IMR-90 (cell line): ENCODE data around the gene SASS6. TPM values are rescaled to one million over a fixed set of nuclear protein-coding genes. Genes with fewer than 3 reads are reported as not detected.

Experiments used
- ATAC-seq: fragments of 200-7000 bp; cut with Tn5 transposase; 2 replicates; pipeline ENCODE4 v1.9.1; 2020; ENCODE audit warnings: low read depth, mild to moderate bottlenecking, moderate library complexity
- BruUV-seq: library from RNA; stranded (reverse); fragments of 400-500 nt; replicated peaks from 2 replicates; lab custom pipeline; 2021; lab: Mats Ljungman, UMichigan
- CTCF ChIA-PET: fragments of 300-600 bp; formaldehyde crosslinking; extraction: SDS; loops from one replicate; lab custom pipeline; 2021; ENCODE audit warnings: antibody characterized with exemption; lab: Yijun Ruan, JAX
- POLR2A ChIA-PET: fragments of 300-600 bp; sonication (Branson Sonifier 250); formaldehyde crosslinking; loops from one replicate; lab custom pipeline; 2022; ENCODE audit warnings: antibody characterized with exemption; ENCODE audit not compliant: unreplicated experiment; lab: Charles Lee
- DNase-seq: peaks from one replicate; pipeline ENCODE4 v3.0.0; 2013
- H2AFZ ChIP-seq: replicated peaks from 2 replicates; pipeline ENCODE3; 2013; ENCODE audit warnings: low read length, mild to moderate bottlenecking; ENCODE audit not compliant: poor library complexity
- H2AK5ac ChIP-seq: 2 replicates; pipeline ENCODE4 v1.6.1; 2013; ENCODE audit warnings: low read depth, low read length, inconsistent platforms
- H2AK9ac ChIP-seq: replicated peaks from 2 replicates; pipeline ENCODE3; 2013; ENCODE audit warnings: mild to moderate bottlenecking, low read depth, low read length, moderate library complexity; ENCODE audit not compliant: poor library complexity
- H2BK120ac ChIP-seq: 2 replicates; pipeline ENCODE4 v1.6.1; 2013; ENCODE audit warnings: low read depth, low read length, inconsistent platforms
- H2BK15ac ChIP-seq: 3 replicates; pipeline ENCODE4 v1.6.1; 2013; ENCODE audit warnings: low read depth, low read length, inconsistent platforms
- H2BK20ac ChIP-seq: 2 replicates; pipeline ENCODE4 v1.6.1; 2013; ENCODE audit warnings: low read depth, mild to moderate bottlenecking, inconsistent platforms, low read length, moderate library complexity
- H2BK5ac ChIP-seq: 2 replicates; pipeline ENCODE4 v1.6.1; 2013; ENCODE audit warnings: mild to moderate bottlenecking, low read depth, low read length, inconsistent platforms; ENCODE audit not compliant: poor library complexity, severe bottlenecking
- H3K14ac ChIP-seq: replicated peaks from 2 replicates; pipeline ENCODE4 v1.6.1; 2013; ENCODE audit warnings: low read depth, low read length, inconsistent platforms
- H3K18ac ChIP-seq: 2 replicates; pipeline ENCODE4 v1.6.1; 2013; ENCODE audit warnings: low read depth, low read length, control low read depth
- H3K23ac ChIP-seq: 2 replicates; pipeline ENCODE4 v1.6.1; 2013; ENCODE audit warnings: low read depth, low read length, inconsistent platforms
- H3K27ac ChIP-seq: 2 replicates; pipeline ENCODE4 v1.5.1; 2013; ENCODE audit warnings: mild to moderate bottlenecking, control low read depth, low read length; ENCODE audit not compliant: insufficient read depth
- H3K27me3 ChIP-seq: 2 replicates; pipeline ENCODE4 v1.6.1; 2013; ENCODE audit warnings: low read length; ENCODE audit not compliant: control insufficient read depth, insufficient read depth
- H3K36me3 ChIP-seq: 2 replicates; pipeline ENCODE4 v1.6.1; 2013; ENCODE audit warnings: low read length, mixed read lengths; ENCODE audit not compliant: control insufficient read depth, insufficient read depth
- H3K4ac ChIP-seq: 2 replicates; pipeline ENCODE4 v1.6.1; 2013; ENCODE audit warnings: low read depth, low read length, inconsistent platforms
- H3K4me1 ChIP-seq: 2 replicates; pipeline ENCODE4 v1.6.1; 2013; ENCODE audit warnings: low read length, mixed read lengths; ENCODE audit not compliant: control insufficient read depth, insufficient read depth
- H3K4me2 ChIP-seq: 2 replicates; pipeline ENCODE4 v1.6.1; 2013; ENCODE audit warnings: low read depth, mild to moderate bottlenecking, control low read depth, low read length, moderate library complexity
- H3K4me3 ChIP-seq: 2 replicates; pipeline ENCODE4 v1.5.1; 2013; ENCODE audit warnings: low read depth, mild to moderate bottlenecking, control low read depth, low read length, moderate library complexity; ENCODE audit not compliant: insufficient read depth
- H3K56ac ChIP-seq: 2 replicates; pipeline ENCODE4 v1.6.1; 2013; ENCODE audit warnings: low read length, inconsistent platforms; ENCODE audit not compliant: insufficient read depth; ENCODE audit errors: extremely low read depth
- H3K79me1 ChIP-seq, 2 experiments: 2 replicates each; pipeline ENCODE4 v1.6.1; 2013; ENCODE audit warnings: low read length in 2 of 2, inconsistent platforms in 1 of 2, low read depth in 1 of 2
- H3K9ac ChIP-seq: 2 replicates; pipeline ENCODE4 v1.6.1; 2013; ENCODE audit warnings: low read depth, low read length, control low read depth
- H3K9me1 ChIP-seq: 2 replicates; pipeline ENCODE4 v1.6.1; 2013; ENCODE audit warnings: low read length, inconsistent platforms; ENCODE audit not compliant: insufficient read depth
- H3K9me3 ChIP-seq: 2 replicates; pipeline ENCODE4 v1.6.1; 2013; ENCODE audit warnings: low read length; ENCODE audit not compliant: control insufficient read depth, insufficient read depth
- H4K20me1 ChIP-seq: 2 replicates; pipeline ENCODE4 v1.6.1; 2013; ENCODE audit warnings: low read length, inconsistent platforms; ENCODE audit not compliant: insufficient read depth
- H4K5ac ChIP-seq: 2 replicates; pipeline ENCODE4 v1.6.1; 2013; ENCODE audit warnings: mild to moderate bottlenecking, low read depth, low read length, control low read depth
- H4K8ac ChIP-seq, 2 experiments: 2 replicates each; pipeline ENCODE4 v1.6.1; 2013; ENCODE audit warnings: low read depth in 2 of 2, low read length in 2 of 2, control low read depth in 1 of 2, inconsistent platforms in 1 of 2
- H4K91ac ChIP-seq: 2 replicates; pipeline ENCODE4 v1.6.1; 2013; ENCODE audit warnings: low read depth, low read length, inconsistent platforms; ENCODE audit not compliant: insufficient read depth
- BHLHE40 ChIP-seq: fragments of 150-350 bp; IDR thresholded peaks from 2 replicates; pipeline ENCODE4 v1.6.1; 2016; ENCODE audit warnings: mild to moderate bottlenecking, low read depth, low read length
- CEBPB ChIP-seq: IDR thresholded peaks from 2 replicates; pipeline ENCODE4 v1.6.1; 2012; ENCODE audit warnings: low read depth, low read length, improper control_type of control experiment
- CHD1 ChIP-seq: IDR thresholded peaks from 2 replicates; pipeline ENCODE4 v1.6.1; 2012; ENCODE audit warnings: low read depth, low read length, improper control_type of control experiment
- CTCF ChIP-seq: conservative IDR thresholded peaks from 2 replicates; pipeline ENCODE4 v1.5.1; 2012; ENCODE audit warnings: mild to moderate bottlenecking, low read depth, low read length, improper control_type of control experiment
- ELK1 ChIP-seq: fragments of 150-350 bp; IDR thresholded peaks from 2 replicates; pipeline ENCODE4 v1.6.1; 2016; ENCODE audit warnings: low read depth, mild to moderate bottlenecking, low read length, moderate library complexity, borderline replicate concordance
- FOS ChIP-seq: fragments of 150-350 bp; IDR thresholded peaks from 2 replicates; pipeline ENCODE4 v1.6.1; 2016; ENCODE audit warnings: low read depth, low read length
- MAFK ChIP-seq: IDR thresholded peaks from 2 replicates; pipeline ENCODE4 v1.6.1; 2012; ENCODE audit warnings: low read depth, low read length, improper control_type of control experiment
- MAZ ChIP-seq: IDR thresholded peaks from 2 replicates; pipeline ENCODE4 v1.6.1; 2012; ENCODE audit warnings: low read depth, mild to moderate bottlenecking, low read length, improper control_type of control experiment, moderate library complexity, borderline replicate concordance
- MXI1 ChIP-seq: IDR thresholded peaks from 2 replicates; pipeline ENCODE4 v1.6.1; 2012; ENCODE audit warnings: low read depth, mild to moderate bottlenecking, low read length, moderate library complexity, borderline replicate concordance
- NFE2L2 ChIP-seq: fragments of 150-350 bp; IDR thresholded peaks from 2 replicates; pipeline ENCODE4 v1.6.1; 2016; ENCODE audit warnings: low read depth, mild to moderate bottlenecking, low read length
- POLR2A ChIP-seq: IDR thresholded peaks from 2 replicates; pipeline ENCODE4 v1.6.1; 2012; ENCODE audit warnings: mild to moderate bottlenecking, low read depth, low read length
- RAD21 ChIP-seq: IDR thresholded peaks from 2 replicates; pipeline ENCODE4 v1.6.1; 2012; ENCODE audit warnings: low read length, improper control_type of control experiment
- RCOR1 ChIP-seq: IDR thresholded peaks from 2 replicates; pipeline ENCODE4 v1.6.1; 2012; ENCODE audit warnings: mild to moderate bottlenecking, low read length, improper control_type of control experiment; ENCODE audit not compliant: insufficient replicate concordance
- RFX5 ChIP-seq: IDR thresholded peaks from 2 replicates; pipeline ENCODE4 v1.8.0; 2012; ENCODE audit warnings: low read depth, mild to moderate bottlenecking, low read length, moderate library complexity
- SMC3 ChIP-seq: fragments of 150-350 bp; IDR thresholded peaks from 2 replicates; pipeline ENCODE4 v1.6.1; 2016; ENCODE audit warnings: low read depth, mild to moderate bottlenecking, antibody characterized with exemption, low read length, moderate library complexity
- USF2 ChIP-seq: fragments of 150-350 bp; IDR thresholded peaks from 2 replicates; pipeline ENCODE4 v1.6.1; 2017; ENCODE audit warnings: mild to moderate bottlenecking, antibody characterized with exemption, low read length, low read depth
- dilution Hi-C: fragments of 300-500 bp; cut with HindIII; formaldehyde crosslinking; loops from one replicate; pipeline ENCODE4 v1.14.3; 2018; ENCODE audit warnings: low sequenced_read_pairs; ENCODE audit not compliant: unreplicated experiment
- in situ Hi-C: fragments of 300-500 bp; cut with MboI; formaldehyde crosslinking; loops from 3 replicates; pipeline ENCODE4 v1.14.3; 2019; ENCODE audit warnings: low sequenced_read_pairs, inconsistent platforms, mixed read lengths
- intact Hi-C: fragments of 100-400 bp; cut with micrococcal nuclease; formaldehyde crosslinking; loops from 2 replicates; pipeline ENCODE4 v1.10.0; 2022
- polyA plus RNA-seq, 3 experiments: library from polyadenylated mRNA; depleted of rRNA; stranded (reverse); fragments of >200 nt; gene quantifications; 2 replicates each; pipeline ENCODE4 v1.2.3, GENCODE V29; 2012; ENCODE audit warnings: low replicate concordance in 1 of 3
- total RNA-seq: library from RNA; depleted of rRNA; stranded (reverse); fragments of >200 nt; gene quantifications from 2 replicates; pipeline ENCODE4 v1.2.3, GENCODE V29; 2012

SASS6 gene
- total and polyA plus RNA-seq, 2 of the 4 experiments (the other 2 are of a cell fraction) = 1.1 to 2.7 TPM

GRCh38 chr1:100162881-100163280 lies 30.2 kb upstream of the SASS6 start:
- intact Hi-C loops = no loop called here
- no peak for ATAC-seq

More at GRCh38 chr1:100162881-100163280, 30.2 kb upstream of the SASS6 start:
- H4K8ac ChIP-seq = no peak overlapping the region
- no peak for TF ChIP-seq SMC3
- TF ChIP-seq BHLHE40 = no peak
- TF ChIP-seq FOS = no peak
- no peak for TF ChIP-seq MAFK
- no peak for TF ChIP-seq MXI1
- TF ChIP-seq CTCF = no peak
- no peak for TF ChIP-seq POLR2A
- TF ChIP-seq CEBPB = no peak
- no peak for TF ChIP-seq CHD1
- no peak for TF ChIP-seq RAD21
- TF ChIP-seq USF2 = no peak
- TF ChIP-seq RFX5 = no peak
- no peak for TF ChIP-seq RCOR1
- no peak for TF ChIP-seq ELK1
- no peak for TF ChIP-seq MAZ
- TF ChIP-seq NFE2L2 = no peak
- no peak overlapping the region for H2BK20ac ChIP-seq
- H2BK5ac ChIP-seq = no peak overlapping the region
- H3K9me1 ChIP-seq = no peaks in the 10 kb centered on the region
- no peak overlapping the region for H2BK15ac ChIP-seq
- H3K4me2 ChIP-seq = no peak overlapping the region
- no peak overlapping the region for H3K27ac ChIP-seq
- H3K14ac ChIP-seq = no peak overlapping the region
- no peak overlapping the region for H3K4me3 ChIP-seq
- H3K18ac ChIP-seq = no peak overlapping the region
- no peak overlapping the region for H2BK120ac ChIP-seq
- no peak overlapping the region for H2AK9ac ChIP-seq
- no peak overlapping the region for H2AK5ac ChIP-seq
- H4K20me1 ChIP-seq = no peaks in the 10 kb centered on the region
- no peak overlapping the region for H3K23ac ChIP-seq
- no peaks in the 10 kb centered on the region for H3K9me3 ChIP-seq
- H4K5ac ChIP-seq = no peak overlapping the region
- no peak overlapping the region for H3K9ac ChIP-seq
- BruUV-seq = no TSS peak
- POLR2A ChIA-PET = no interaction called here
- H3K79me1 ChIP-seq = no peaks in the 10 kb centered on the region
- H2AFZ ChIP-seq = no peak overlapping the region
- CTCF ChIA-PET = no interaction called here
- dilution Hi-C loops (no loop called here), in situ Hi-C loops (no loop called here)
- no peak overlapping the region for H3K56ac ChIP-seq
- no peaks in the 10 kb centered on the region for H3K4me1 ChIP-seq
- H3K4ac ChIP-seq = no peak overlapping the region
- no peak overlapping the region for H4K91ac ChIP-seq
- H3K36me3 ChIP-seq = no peaks in the 10 kb centered on the region
- H3K27me3 ChIP-seq = no peaks in the 10 kb centered on the region
- no peak for DNase-seq
